ENCODE results near the gene GUCY1A2. TPM values are rescaled to one million over a fixed set of nuclear protein-coding genes. Genes with fewer than 3 reads are reported as not detected.

GUCY1A2 gene
- polyA plus RNA-seq, 1 donor (not counting 4 experiments of a cell fraction or from before 2014, with no cell fraction given), result not detected

DNA sequence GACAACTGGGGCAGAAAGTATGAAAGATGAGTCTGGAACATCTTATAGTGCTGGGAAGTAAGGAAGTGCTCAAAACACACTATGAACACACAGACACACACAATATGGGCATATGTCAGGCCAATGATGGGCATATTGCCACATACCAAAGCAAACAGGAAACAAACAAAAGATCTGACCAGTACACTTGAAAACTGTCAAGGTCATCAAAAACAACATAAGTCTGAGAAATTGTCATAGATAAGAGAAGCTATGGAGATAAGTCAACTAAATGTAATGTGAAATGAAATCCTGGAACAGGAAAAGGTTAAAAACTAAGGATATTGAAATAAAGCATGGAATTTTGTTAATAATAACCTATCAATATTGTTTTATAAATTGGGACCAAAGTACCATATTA lies 46.4 kb downstream of the GUCY1A2 start:
- Histone ChIP-seq H3K4me2 (ENCODE audit: control insufficient read depth, extremely low read depth, insufficient read depth, low read depth, low read length) (no peak overlapping the region), H3K27me3 (ENCODE audit: control insufficient read depth, extremely low read depth, insufficient read depth, low read length) (no peaks in the 10 kb centered on the region), H3K36me3 (ENCODE audit: control insufficient read depth in 2 of 2, extremely low read depth in 1 of 2, insufficient read depth in 2 of 2, low read length in 2 of 2) (no peaks in the 10 kb centered on the region), H3K27ac (ENCODE audit: control insufficient read depth, insufficient read depth, low read length) (no peak overlapping the region), H3K4me1 (ENCODE audit: control insufficient read depth, extremely low read depth, insufficient read depth, low read length) (no peaks in the 10 kb centered on the region), H3K9me1 (ENCODE audit: control insufficient read depth, extremely low read depth, insufficient read depth, low read length) (no peaks in the 10 kb centered on the region), H3K4me3 (ENCODE audit: control insufficient read depth in 2 of 3, extremely low read depth in 1 of 3, insufficient read depth in 2 of 3, low read depth in 1 of 3, low read length in 3 of 3) (no peak overlapping the region), H3K79me2 (ENCODE audit: control insufficient read depth, insufficient read depth, low read length) (no peaks in the 10 kb centered on the region), H3K9me3 (ENCODE audit: control insufficient read depth, low read depth, low read length) (no peaks in the 10 kb centered on the region), H2AFZ (ENCODE audit: control insufficient read depth, low read length) (no peak overlapping the region), H3K9ac (ENCODE audit: control insufficient read depth, extremely low read depth, insufficient read depth, low read length) (no peak overlapping the region), H4K20me1 (ENCODE audit: control insufficient read depth, extremely low read depth, insufficient read depth, low read length) (no peaks in the 10 kb centered on the region)
- FAIRE-seq (no peak), DNase-seq (ENCODE audit: low read depth, low spot score) (no peak)
- TF ChIP-seq, protein P1, sequence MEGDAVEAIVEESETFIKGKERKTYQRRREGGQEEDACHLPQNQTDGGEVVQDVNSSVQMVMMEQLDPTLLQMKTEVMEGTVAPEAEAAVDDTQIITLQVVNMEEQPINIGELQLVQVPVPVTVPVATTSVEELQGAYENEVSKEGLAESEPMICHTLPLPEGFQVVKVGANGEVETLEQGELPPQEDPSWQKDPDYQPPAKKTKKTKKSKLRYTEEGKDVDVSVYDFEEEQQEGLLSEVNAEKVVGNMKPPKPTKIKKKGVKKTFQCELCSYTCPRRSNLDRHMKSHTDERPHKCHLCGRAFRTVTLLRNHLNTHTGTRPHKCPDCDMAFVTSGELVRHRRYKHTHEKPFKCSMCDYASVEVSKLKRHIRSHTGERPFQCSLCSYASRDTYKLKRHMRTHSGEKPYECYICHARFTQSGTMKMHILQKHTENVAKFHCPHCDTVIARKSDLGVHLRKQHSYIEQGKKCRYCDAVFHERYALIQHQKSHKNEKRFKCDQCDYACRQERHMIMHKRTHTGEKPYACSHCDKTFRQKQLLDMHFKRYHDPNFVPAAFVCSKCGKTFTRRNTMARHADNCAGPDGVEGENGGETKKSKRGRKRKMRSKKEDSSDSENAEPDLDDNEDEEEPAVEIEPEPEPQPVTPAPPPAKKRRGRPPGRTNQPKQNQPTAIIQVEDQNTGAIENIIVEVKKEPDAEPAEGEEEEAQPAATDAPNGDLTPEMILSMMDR (optimal IDR thresholded peaks at IDR 0.05 in 1 of 3, IDR thresholded peaks at IDR 0.05 in 1 of 3, conservative IDR thresholded peaks at IDR 0.05 in 1 of 3; ENCODE audit: extremely low read depth in 1 of 3, insufficient read depth in 2 of 3, low read length in 3 of 3), result no peak
- TF ChIP-seq EZH2 (IDR thresholded peaks at IDR 0.05; ENCODE audit: low read length), result no peak
- dilution Hi-C loops (cut with MboI; ENCODE audit: extremely low pct_ligation_motif_present, low sequenced_read_pairs), result no loop called here

DNA sequence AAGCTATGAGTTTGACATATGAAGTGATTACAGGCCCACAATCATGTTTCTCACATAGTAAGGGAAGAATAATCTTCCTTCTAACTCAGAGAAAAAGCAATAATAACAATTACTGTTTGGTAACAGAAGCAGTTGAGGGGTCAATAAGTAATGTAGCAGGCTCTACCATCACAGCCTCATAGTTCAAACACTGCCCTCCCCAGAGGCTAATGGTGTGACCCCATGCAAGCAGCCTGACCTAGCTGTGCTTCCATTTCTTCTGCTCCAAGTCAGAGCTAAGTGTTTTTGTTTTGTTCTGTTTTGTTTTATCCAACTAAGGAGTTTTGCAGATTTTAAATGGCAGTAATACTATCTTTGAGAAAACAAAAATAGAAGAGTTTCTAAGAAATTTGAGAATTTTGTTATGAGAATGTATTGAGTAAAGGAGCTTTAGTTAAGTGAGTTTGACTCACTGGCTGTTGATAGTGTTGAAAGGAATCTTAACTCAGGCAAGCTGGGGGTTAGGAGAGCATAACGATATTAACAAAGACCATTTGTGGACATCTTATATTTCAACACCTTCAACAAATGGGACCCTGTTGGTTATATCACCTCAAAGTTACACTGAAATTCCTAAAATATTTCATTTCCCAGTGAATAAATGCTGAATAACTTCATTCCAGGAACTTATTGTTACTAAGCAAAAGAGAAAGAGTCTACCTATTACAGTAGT lies 48.5 kb downstream of the GUCY1A2 start:
- no peak for DNase-seq (ENCODE audit: low read depth, low spot score)
- dilution Hi-C loops (cut with MboI; ENCODE audit: extremely low pct_ligation_motif_present, low sequenced_read_pairs), result no loop called here
- Histone ChIP-seq H3K27me3 (ENCODE audit: control insufficient read depth, extremely low read depth, insufficient read depth, low read length) (no peaks in the 10 kb centered on the region), H3K4me2 (ENCODE audit: control insufficient read depth, extremely low read depth, insufficient read depth, low read depth, low read length) (no peak overlapping the region), H3K9me3 (ENCODE audit: control insufficient read depth, low read depth, low read length) (no peaks in the 10 kb centered on the region), H3K27ac (ENCODE audit: control insufficient read depth, insufficient read depth, low read length) (no peak overlapping the region), H3K4me3 (ENCODE audit: control insufficient read depth in 2 of 3, extremely low read depth in 1 of 3, insufficient read depth in 2 of 3, low read depth in 1 of 3, low read length in 3 of 3) (no peak overlapping the region), H2AFZ (ENCODE audit: control insufficient read depth, low read length) (no peak overlapping the region), H4K20me1 (ENCODE audit: control insufficient read depth, extremely low read depth, insufficient read depth, low read length) (no peaks in the 10 kb centered on the region), H3K9me1 (ENCODE audit: control insufficient read depth, extremely low read depth, insufficient read depth, low read length) (no peaks in the 10 kb centered on the region), H3K36me3 (ENCODE audit: control insufficient read depth in 2 of 2, extremely low read depth in 1 of 2, insufficient read depth in 2 of 2, low read length in 2 of 2) (no peaks in the 10 kb centered on the region), H3K79me2 (ENCODE audit: control insufficient read depth, insufficient read depth, low read length) (no peaks in the 10 kb centered on the region), H3K9ac (ENCODE audit: control insufficient read depth, extremely low read depth, insufficient read depth, low read length) (no peak overlapping the region), H3K4me1 (ENCODE audit: control insufficient read depth, extremely low read depth, insufficient read depth, low read length) (no peaks in the 10 kb centered on the region)
- TF ChIP-seq, protein P1 (optimal IDR thresholded peaks at IDR 0.05 in 1 of 3, IDR thresholded peaks at IDR 0.05 in 1 of 3, conservative IDR thresholded peaks at IDR 0.05 in 1 of 3; ENCODE audit: extremely low read depth in 1 of 3, insufficient read depth in 2 of 3, low read length in 3 of 3), result no peak
- TF ChIP-seq EZH2 (IDR thresholded peaks at IDR 0.05; ENCODE audit: low read length), result no peak
- no peak for FAIRE-seq

Measured in keratinocyte (primary cell).